Measurements from ENCODE around the gene KDM4E. TPM values are rescaled to one million over a fixed set of nuclear protein-coding genes. Genes with fewer than 3 reads are reported as not detected.
A peak's percentile ranks its signal among the peaks of the same experiment; 100 is the strongest.

KDM4E gene
- total RNA-seq, 1 donor from 2014 or later, result not detected

GRCh38 chr11:95058621-95059020 is 33.6 kb downstream of the KDM4E start:
- H3K9me3 Mint-ChIP-seq, result no peaks in the 10 kb centered on the region
- no peak overlapping the region for H3K4me3 Mint-ChIP-seq
- H3K4me1 Mint-ChIP-seq (ENCODE audit: low read depth), result peaks cover 6% of the 10 kb centered on the region
- peaks cover 36% of the 10 kb centered on the region for H3K27me3 Mint-ChIP-seq (ENCODE audit: insufficient read depth)
- intact Hi-C loops (cut with micrococcal nuclease), result no loop called here
- no peaks in the 10 kb centered on the region for H3K36me3 Mint-ChIP-seq (ENCODE audit: low read depth)
- no peak for DNase-seq (ENCODE audit: low spot score)
- no peak overlapping the region for H3K27ac Mint-ChIP-seq

GRCh38 chr11:95059046-95059445 is 34.0 kb downstream of the KDM4E start:
- Mint-ChIP-seq H3K27me3 (ENCODE audit: insufficient read depth) (peaks cover 40% of the 10 kb centered on the region), H3K4me3 (no peak overlapping the region), H3K27ac (no peak overlapping the region), H3K9me3 (no peaks in the 10 kb centered on the region), H3K4me1 (ENCODE audit: low read depth) (peaks cover 6% of the 10 kb centered on the region), H3K36me3 (ENCODE audit: low read depth) (no peaks in the 10 kb centered on the region)
- DNase-seq (ENCODE audit: low spot score), result no peak
- intact Hi-C loops (cut with micrococcal nuclease), result no loop called here

- H3K4me3 Mint-ChIP-seq, result no peak overlapping the region
- intact Hi-C loops (cut with micrococcal nuclease), result loop anchor here (5.0 to 10.0 kb wide), 5 partner anchors 443 to 931 kb away; partner anchors contain the start of genes ANKRD49, FUT4 and MRE11
- no peak for DNase-seq (ENCODE audit: low spot score)
- H3K27ac Mint-ChIP-seq, result no peak overlapping the region
- peaks cover 28% of the 10 kb centered on the region for H3K27me3 Mint-ChIP-seq (ENCODE audit: insufficient read depth)
- H3K4me1 Mint-ChIP-seq (ENCODE audit: low read depth), result peaks cover 21% of the 10 kb centered on the region
- peaks cover 7% of the 10 kb centered on the region for H3K36me3 Mint-ChIP-seq (ENCODE audit: low read depth)
- no peaks in the 10 kb centered on the region for H3K9me3 Mint-ChIP-seq
Observed at GRCh38 chr11:95065336-95065735, 40.3 kb downstream of the KDM4E start.

- peaks cover 14% of the 10 kb centered on the region for H3K36me3 Mint-ChIP-seq (ENCODE audit: low read depth)
- H3K9me3 Mint-ChIP-seq, result no peaks in the 10 kb centered on the region
- intact Hi-C loops (cut with micrococcal nuclease), result loop anchor here (1.0 to 10.0 kb wide), 7 partner anchors 444 to 1326 kb away; partner anchors contain the start of genes ANKRD49, C11orf54, CCDC82 and FUT4
- DNase-seq (ENCODE audit: low spot score), result no peak
- peaks cover 28% of the 10 kb centered on the region for H3K27me3 Mint-ChIP-seq (ENCODE audit: insufficient read depth)
- H3K27ac Mint-ChIP-seq, result peak within 1 kb of the TSS; percentile 96
- H3K4me3 Mint-ChIP-seq, result peak within 1 kb of the TSS; percentile 95
- H3K4me1 Mint-ChIP-seq (ENCODE audit: low read depth), result peaks cover 28% of the 10 kb centered on the region
Observed at GRCh38 chr11:95066716-95067038, 41.6 kb downstream of the KDM4E start, which contains the start of gene SRSF8. SRSF8 (plus strand) TSS chr11:95066919; CDS start chr11:95067227, 308 bp downstream.

GRCh38 chr11:95067039-95067840 is 42.2 kb downstream of the KDM4E start:
- intact Hi-C loops (cut with micrococcal nuclease), result loop anchor here (1.0 to 10.0 kb wide), 7 partner anchors 445 to 1326 kb away; partner anchors contain the start of genes ANKRD49, C11orf54, CCDC82 and FUT4
- peak overlapping the region; percentile 95 for H3K4me3 Mint-ChIP-seq
- H3K27ac Mint-ChIP-seq, result peak overlapping the region; percentile 96
- H3K9me3 Mint-ChIP-seq, result no peaks in the 10 kb centered on the region
- peak; percentile 72 for DNase-seq (ENCODE audit: low spot score)
- peaks cover 28% of the 10 kb centered on the region for H3K4me1 Mint-ChIP-seq (ENCODE audit: low read depth)
- H3K36me3 Mint-ChIP-seq (ENCODE audit: low read depth), result peaks cover 15% of the 10 kb centered on the region
- H3K27me3 Mint-ChIP-seq (ENCODE audit: insufficient read depth), result peaks cover 23% of the 10 kb centered on the region

- Mint-ChIP-seq H3K27me3 (ENCODE audit: insufficient read depth) (peaks cover 17% of the 10 kb centered on the region), H3K9me3 (no peaks in the 10 kb centered on the region), H3K36me3 (ENCODE audit: low read depth) (peaks cover 19% of the 10 kb centered on the region), H3K27ac (peak overlapping the region; percentile 96), H3K4me1 (ENCODE audit: low read depth) (peaks cover 32% of the 10 kb centered on the region), H3K4me3 (peak overlapping the region; percentile 95)
- DNase-seq (ENCODE audit: low spot score), result peak; percentile 40
- intact Hi-C loops (cut with micrococcal nuclease), result loop anchor here (1.0 to 10.0 kb wide), 13 partner anchors 16 to 1327 kb away; partner anchors contain the start of genes ANKRD49, C11orf54, CCDC82 and CWC15
Observed at GRCh38 chr11:95067841-95068219, 42.8 kb downstream of the KDM4E start.

GRCh38 chr11:95068549-95068948 is 43.5 kb downstream of the KDM4E start:
- Mint-ChIP-seq H3K27ac (peak overlapping the region; percentile 96), H3K27me3 (ENCODE audit: insufficient read depth) (peaks cover 14% of the 10 kb centered on the region), H3K36me3 (ENCODE audit: low read depth) (peaks cover 22% of the 10 kb centered on the region), H3K4me3 (peak overlapping the region; percentile 95), H3K4me1 (ENCODE audit: low read depth) (peaks cover 34% of the 10 kb centered on the region), H3K9me3 (no peaks in the 10 kb centered on the region)
- peak; percentile 70 for DNase-seq (ENCODE audit: low spot score)
- intact Hi-C loops (cut with micrococcal nuclease), result loop anchor here (1.0 to 10.0 kb wide), 11 partner anchors 16 to 934 kb away; partner anchors contain the start of genes ANKRD49, CWC15, ENDOD1 and FAM76B

GRCh38 chr11:95070471-95070870 is 45.4 kb downstream of the KDM4E start:
- intact Hi-C loops (cut with micrococcal nuclease), result no loop called here
- Mint-ChIP-seq H3K27me3 (ENCODE audit: insufficient read depth) (peaks cover 5% of the 10 kb centered on the region), H3K4me3 (peak overlapping the region; percentile 8), H3K36me3 (ENCODE audit: low read depth) (peaks cover 22% of the 10 kb centered on the region), H3K4me1 (ENCODE audit: low read depth) (peaks cover 34% of the 10 kb centered on the region), H3K9me3 (no peaks in the 10 kb centered on the region), H3K27ac (no peak overlapping the region)
- DNase-seq (ENCODE audit: low spot score), result no peak

- Mint-ChIP-seq H3K4me3 (no peak overlapping the region), H3K36me3 (ENCODE audit: low read depth) (peaks cover 22% of the 10 kb centered on the region), H3K27ac (no peak overlapping the region), H3K9me3 (no peaks in the 10 kb centered on the region), H3K4me1 (ENCODE audit: low read depth) (peaks cover 38% of the 10 kb centered on the region), H3K27me3 (ENCODE audit: insufficient read depth) (no peaks in the 10 kb centered on the region)
- intact Hi-C loops (cut with micrococcal nuclease), result no loop called here
- no peak for DNase-seq (ENCODE audit: low spot score)
Observed at GRCh38 chr11:95072948-95073347, 47.9 kb downstream of the KDM4E start.

- Mint-ChIP-seq H3K4me1 (ENCODE audit: low read depth) (peaks cover 38% of the 10 kb centered on the region), H3K27ac (no peak overlapping the region), H3K36me3 (ENCODE audit: low read depth) (peaks cover 16% of the 10 kb centered on the region), H3K4me3 (no peak overlapping the region), H3K27me3 (ENCODE audit: insufficient read depth) (no peaks in the 10 kb centered on the region), H3K9me3 (no peaks in the 10 kb centered on the region)
- no peak for DNase-seq (ENCODE audit: low spot score)
- intact Hi-C loops (cut with micrococcal nuclease), result no loop called here
Observed at GRCh38 chr11:95074792-95075563, 49.9 kb downstream of the KDM4E start.

GRCh38 chr11:95076416-95076815 is 51.4 kb downstream of the KDM4E start:
- peaks cover 36% of the 10 kb centered on the region for H3K4me1 Mint-ChIP-seq (ENCODE audit: low read depth)
- no peak for DNase-seq (ENCODE audit: low spot score)
- H3K27ac Mint-ChIP-seq, result no peak overlapping the region
- H3K27me3 Mint-ChIP-seq (ENCODE audit: insufficient read depth), result no peaks in the 10 kb centered on the region
- no peaks in the 10 kb centered on the region for H3K9me3 Mint-ChIP-seq
- H3K4me3 Mint-ChIP-seq, result no peak overlapping the region
- peaks cover 9% of the 10 kb centered on the region for H3K36me3 Mint-ChIP-seq (ENCODE audit: low read depth)
- intact Hi-C loops (cut with micrococcal nuclease), result loop anchor here (1.0 kb wide), 1 partner anchor 8 kb away; no protein-coding TSS in a partner anchor

- H3K4me3 Mint-ChIP-seq, result no peak overlapping the region
- DNase-seq (ENCODE audit: low spot score), result no peak
- H3K27me3 Mint-ChIP-seq (ENCODE audit: insufficient read depth), result no peaks in the 10 kb centered on the region
- H3K36me3 Mint-ChIP-seq (ENCODE audit: low read depth), result peaks cover 7% of the 10 kb centered on the region
- H3K27ac Mint-ChIP-seq, result no peak overlapping the region
- intact Hi-C loops (cut with micrococcal nuclease), result loop anchor here (1.0 kb wide), 1 partner anchor 7 kb away; no protein-coding TSS in a partner anchor
- H3K4me1 Mint-ChIP-seq (ENCODE audit: low read depth), result peaks cover 36% of the 10 kb centered on the region
- H3K9me3 Mint-ChIP-seq, result no peaks in the 10 kb centered on the region
Observed at GRCh38 chr11:95076981-95077380, 51.9 kb downstream of the KDM4E start.

All from activated T-helper 1 cell treated with anti-CD3 and anti-CD28 coated beads, Interleukin-12 subunit alpha, Interleukin-12 subunit beta, Interleukin-2, Interleukin-4 antibody, amounts not matched to agents 30 ng/mL and 10 ng/mL and 1 ng/mL, durations not matched to agents 14 hours and 24 hours and 36 hours (primary cell).